AG09319 (cell line): Measurements from ENCODE around the gene USPL1.

Experiments used
- DNase-seq: peaks from one replicate; pipeline ENCODE4 v3.0.0-alpha.2; 2010; ENCODE audit warnings: low read depth; ENCODE audit errors: extremely low read depth
- CTCF ChIP-seq: IDR thresholded peaks from 2 replicates; pipeline ENCODE4 v1.5.1; 2011; ENCODE audit warnings: low read depth, mild to moderate bottlenecking, inconsistent platforms, low read length, moderate library complexity

USPL1 gene

GRCh38 chr13:30681843-30682242 is 64.1 kb downstream of the USPL1 start:
- peak; percentile 23 for DNase-seq
- TF ChIP-seq CTCF: no peak

GRCh38 chr13:30685320-30685859 is 67.7 kb downstream of the USPL1 start:
- no peak for DNase-seq
- no peak for TF ChIP-seq CTCF

- TF ChIP-seq CTCF: no peak
Measured at GRCh38 chr13:30685987-30686386, 68.3 kb downstream of the USPL1 start.

GRCh38 chr13:30687601-30688000 is 69.9 kb downstream of the USPL1 start:
- no peak for TF ChIP-seq CTCF
- no peak for DNase-seq

More at GRCh38 chr13:30685987-30686386, 68.3 kb downstream of the USPL1 start:
- DNase-seq: no peak

GRCh38 chr13:30689752-30690151 is 72.0 kb downstream of the USPL1 start:
- TF ChIP-seq CTCF: no peak
- DNase-seq: no peak

- peak; percentile 82 for DNase-seq
Measured at GRCh38 chr13:30690282-30691188, 72.8 kb downstream of the USPL1 start.

More at GRCh38 chr13:30690282-30691188, 72.8 kb downstream of the USPL1 start:
- TF ChIP-seq CTCF: no peak
